Measurements from ENCODE around the gene THOC2.
A peak's percentile ranks its signal among the peaks of the same experiment; 100 is the strongest.

The THOC2 gene

GRCh38 chrX:123607270-123607669 is 125.6 kb downstream of the THOC2 start:
- no peak overlapping the region for H3K27ac ChIP-seq
- no peak for TF ChIP-seq CTCF (conservative IDR thresholded peaks at IDR 0.05)
- TF ChIP-seq ZFX (IDR thresholded peaks at IDR 0.05) = no peak

GRCh38 chrX:123603491-123603890 is 129.4 kb downstream of the THOC2 start:
- no peak for TF ChIP-seq CTCF (conservative IDR thresholded peaks at IDR 0.05)
- TF ChIP-seq ZFX (IDR thresholded peaks at IDR 0.05) = no peak
- no peak overlapping the region for H3K27ac ChIP-seq

- no peak for TF ChIP-seq CTCF (conservative IDR thresholded peaks at IDR 0.05)
- no peak for TF ChIP-seq ZFX (IDR thresholded peaks at IDR 0.05)
- H3K27ac ChIP-seq = no peak overlapping the region
Observed at GRCh38 chrX:123601437-123601836, 131.4 kb downstream of the THOC2 start.

GRCh38 chrX:123600181-123600580 is 132.7 kb downstream of the THOC2 start:
- TF ChIP-seq ZFX (IDR thresholded peaks at IDR 0.05) (no peak), CTCF (conservative IDR thresholded peaks at IDR 0.05) (no peak)

GRCh38 chrX:123590842-123591486 is 141.9 kb downstream of the THOC2 start:
- no peak for TF ChIP-seq ZFX (IDR thresholded peaks at IDR 0.05)
- TF ChIP-seq CTCF (conservative IDR thresholded peaks at IDR 0.05) = no peak
- no peak overlapping the region for H3K27ac ChIP-seq

More at GRCh38 chrX:123600181-123600580, 132.7 kb downstream of the THOC2 start:
- no peak overlapping the region for H3K27ac ChIP-seq

- TF ChIP-seq ZFX (IDR thresholded peaks at IDR 0.05) (no peak), CTCF (conservative IDR thresholded peaks at IDR 0.05) (no peak)
- H3K27ac ChIP-seq = peak overlapping the region; percentile 46; the same call in 1 of the 2 replicates
Observed at GRCh38 chrX:123588723-123589122, 144.1 kb downstream of the THOC2 start.

GRCh38 chrX:123581586-123581985 is 151.3 kb downstream of the THOC2 start:
- no peak for TF ChIP-seq ZFX (IDR thresholded peaks at IDR 0.05)
- no peak for TF ChIP-seq CTCF (conservative IDR thresholded peaks at IDR 0.05)
- H3K27ac ChIP-seq = no peak overlapping the region
